GM12878 (cell line): ENCODE measurements around the gene TAGLN. TPM values are rescaled to one million over a fixed set of nuclear protein-coding genes. Genes with fewer than 3 reads are reported as not detected.

ENCODE experiments used
- CBX3 ChIP-seq: fragments of 200-600 bp; sonication (generic); IDR thresholded peaks from 2 replicates; pipeline ENCODE4 v1.6.1; 2016; ENCODE audit warnings: low read depth, borderline replicate concordance
- E2F8 ChIP-seq: fragments of 450-650 bp; IDR thresholded peaks from 2 replicates; pipeline ENCODE4 v1.6.1; 2018; ENCODE audit warnings: mild to moderate bottlenecking, low read depth, moderate library complexity; ENCODE audit not compliant: partially characterized antibody
- EED ChIP-seq: sonication (generic); IDR thresholded peaks from 2 replicates; pipeline ENCODE4 v1.6.1; 2016; ENCODE audit warnings: antibody characterized with exemption, low read depth
- GATAD2B ChIP-seq: fragments of 450-650 bp; conservative IDR thresholded peaks from 2 replicates; pipeline ENCODE4 v1.6.1; 2017; ENCODE audit warnings: low read depth, mild to moderate bottlenecking, moderate library complexity
- IKZF1 ChIP-seq: fragments of 450-650 bp; conservative IDR thresholded peaks from 2 replicates; pipeline ENCODE4 v1.6.1; 2017; ENCODE audit warnings: antibody characterized with exemption, mild to moderate bottlenecking
- MEF2B ChIP-seq: fragments of 450-650 bp; IDR thresholded peaks from 2 replicates; pipeline ENCODE4 v1.6.1; 2018; ENCODE audit warnings: mild to moderate bottlenecking, moderate library complexity; ENCODE audit not compliant: partially characterized antibody, poor library complexity, severe bottlenecking
- MYC ChIP-seq: IDR thresholded peaks from 2 replicates; pipeline ENCODE4 v1.6.1; 2011; ENCODE audit warnings: mild to moderate bottlenecking, low read length, moderate library complexity, inconsistent platforms; ENCODE audit not compliant: insufficient read depth, insufficient replicate concordance, insufficient read length, severe bottlenecking
- RAD51 ChIP-seq: fragments of 450-650 bp; IDR thresholded peaks from 2 replicates; pipeline ENCODE4 v1.6.1; 2016; ENCODE audit warnings: moderate library complexity, mild to moderate bottlenecking, inconsistent platforms
- RB1 ChIP-seq: fragments of 450-650 bp; formaldehyde crosslinking; IDR thresholded peaks from 2 replicates; pipeline ENCODE4 v1.6.1; 2017; ENCODE audit warnings: mild to moderate bottlenecking, borderline replicate concordance
- SIN3A ChIP-seq: IDR thresholded peaks from 2 replicates; pipeline ENCODE4 v1.6.1; 2012; ENCODE audit warnings: low read depth, low read length, improper control_type of control experiment
- SMC3 ChIP-seq: IDR thresholded peaks from 2 replicates; pipeline ENCODE4 v1.6.1; 2011; ENCODE audit warnings: low read length, improper control_type of control experiment, borderline replicate concordance
- SREBF2 ChIP-seq: IDR thresholded peaks from 2 replicates; pipeline ENCODE4 v1.6.1; 2012; ENCODE audit warnings: mild to moderate bottlenecking, low read length
- YY1 ChIP-seq: IDR thresholded peaks from 2 replicates; pipeline ENCODE4 v1.6.1; 2011; ENCODE audit warnings: low read depth, mild to moderate bottlenecking, low read length
- ZBTB40 ChIP-seq: fragments of 450-650 bp; IDR thresholded peaks from 2 replicates; pipeline ENCODE4 v1.6.1; 2016; ENCODE audit warnings: mild to moderate bottlenecking, moderate library complexity, borderline replicate concordance
- polyA plus RNA-seq, 11 experiments: library from polyadenylated mRNA; depleted of rRNA in 4 of 11; unstranded in 6 of 11; stranded (reverse) in 5 of 11; fragments of >200 nt; fragmentation: Nextera tagmentation in 4 of 11; fragmentation: Illumina TruSeq in 1 of 11; extraction: Ambion mirVana in 4 of 11; extraction: Trizol in 1 of 11; gene quantifications; 1 replicate in 1 of 11; 2 replicates in 10 of 11; pipeline versions ENCODE4 v1.2.1 to v1.2.3, GENCODE V29; 2011 to 2016; ENCODE audit warnings: inconsistent platforms in 2 of 11, missing spikeins in 2 of 11, low read depth in 1 of 11
- total RNA-seq, 4 experiments: library from RNA; depleted of rRNA in 3 of 4; stranded (reverse); fragments of >200 nt in 3 of 4; fragmentation: Illumina TruSeq in 1 of 4; extraction: Trizol in 1 of 4; gene quantifications; 2 replicates each; pipeline versions ENCODE4 v1.2.1 to v1.2.3, GENCODE V29; 2013 to 2021

TAGLN gene
- total and polyA plus RNA-seq, 10 of the 15 experiments (the other 5 are each of a cell fraction or from before 2014, with no cell fraction given), result 0.26 to 4.6 (median 1.7) TPM

DNA sequence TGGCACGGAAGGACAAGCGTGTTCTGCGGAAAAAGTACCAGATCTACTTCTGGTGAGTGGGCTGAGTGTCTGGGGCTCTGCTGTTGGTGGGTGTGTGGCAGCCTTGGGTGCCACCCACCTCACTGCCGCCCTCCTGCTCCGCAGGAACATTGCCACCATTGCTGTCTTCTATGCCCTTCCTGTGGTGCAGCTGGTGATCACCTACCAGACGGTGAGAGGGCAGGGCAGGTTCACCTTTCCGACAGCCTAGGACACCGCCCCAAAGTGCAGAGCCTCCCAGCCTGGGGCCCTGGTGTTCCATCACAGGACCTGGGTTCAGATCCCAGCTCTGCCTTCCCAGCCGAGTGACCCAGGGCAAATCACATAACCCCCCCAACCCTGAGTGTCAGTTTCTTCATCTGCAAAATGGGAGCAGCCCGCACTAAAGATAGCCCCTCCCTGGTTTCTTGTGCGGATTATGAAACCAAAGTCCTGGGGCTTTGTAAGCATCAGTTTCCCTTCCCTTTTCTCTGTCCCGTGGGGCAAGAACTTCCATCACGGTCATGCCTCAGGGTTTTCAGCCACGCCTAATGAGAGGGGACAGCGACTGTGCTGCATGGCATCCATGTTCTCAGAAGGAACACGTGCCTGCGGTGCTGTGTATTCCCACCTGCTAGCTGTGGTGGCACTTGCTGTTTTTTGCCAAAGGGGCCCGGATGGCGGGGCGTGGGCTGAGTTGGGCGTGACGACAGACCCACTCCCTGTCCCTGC, 9.8 kb upstream of the TAGLN start (continued):
- peak; percentile 75 for TF ChIP-seq IKZF1
- TF ChIP-seq EED, result peak; percentile 76
- no peak for TF ChIP-seq CBX3
- TF ChIP-seq SIN3A, result 0 out of 2 replicates have a peak, but pooled peaks have one; percentile 42
- TF ChIP-seq MYC, result peak; percentile 56
- peak; percentile 89 for TF ChIP-seq MEF2B
- no peak for TF ChIP-seq SREBF2
- TF ChIP-seq E2F8, result no peak
- TF ChIP-seq RB1, result no peak
- peak; percentile 76 for TF ChIP-seq RAD51
- peak; percentile 66 for TF ChIP-seq YY1
- no peak for TF ChIP-seq ZBTB40
- TF ChIP-seq SMC3, result 0 out of 2 replicates have a peak, but pooled peaks have one; percentile 12
- peak; percentile 47; the same call in 1 of the 2 replicates for TF ChIP-seq GATAD2B
